Hepatocyte (in vitro differentiated cells): ENCODE results near the gene LINC01488.

Experiments
- CTCF ChIP-seq: fragments of 200-600 bp; sonication (generic); IDR thresholded peaks from 2 replicates; pipeline ENCODE4 v1.5.1; 2016; ENCODE audit warnings: antibody characterized with exemption, mild to moderate bottlenecking; ENCODE audit not compliant: poor library complexity
- EZH2 ChIP-seq: fragments of 200-600 bp; sonication (generic); IDR thresholded peaks from 2 replicates; pipeline ENCODE4 v1.6.1; 2016; ENCODE audit warnings: antibody characterized with exemption, mild to moderate bottlenecking, borderline replicate concordance
- EZH2phosphoT487 ChIP-seq: fragments of 200-600 bp; sonication (generic); IDR thresholded peaks from one replicate; pipeline ENCODE4 v1.6.1; 2018; ENCODE audit warnings: antibody characterized with exemption, mild to moderate bottlenecking, low read depth, moderate library complexity; ENCODE audit not compliant: unreplicated experiment, severe bottlenecking

GRCh38 chr11:69476509-69476961, 4.9 kb upstream of the LINC01488 start:
- no peak for TF ChIP-seq EZH2
- TF ChIP-seq CTCF = no peak
- no peak for TF ChIP-seq EZH2phosphoT487
